ENCODE data around the gene NLRX1.

- TF ChIP-seq EZH2 (IDR thresholded peaks at IDR 0.05; ENCODE audit: insufficient read depth, poor library complexity, severe bottlenecking), result no peak
- TF ChIP-seq EZH2phosphoT487 (IDR thresholded peaks at IDR 0.05; ENCODE audit: insufficient read depth, low read depth), result no peak
These were observed 10.1 kb upstream of the NLRX1 start for GRCh38 chr11:119158467-119158866.
